Erythroblast (primary cell): ENCODE measurements around the gene PRRT2.

Experiments used
- GATA1 ChIP-seq: IDR thresholded peaks from 2 replicates; pipeline ENCODE4 v1.6.1; 2011; ENCODE audit warnings: low read depth, mild to moderate bottlenecking, control low read depth, low read length, moderate library complexity
- POLR2A ChIP-seq: IDR thresholded peaks from 2 replicates; pipeline ENCODE4 v1.6.1; 2011; ENCODE audit warnings: mild to moderate bottlenecking, low read length

GRCh38 chr16:29834079-29834478 is 22.1 kb downstream of the PRRT2 start:
- TF ChIP-seq POLR2A, result no peak
- TF ChIP-seq GATA1, result no peak
